GM19452 (cell line): ENCODE data around the gene ING4.

Experiments used
- ATAC-seq: cut with Tn5 transposase; IDR thresholded peaks from one replicate; pipeline ENCODE4 v1.9.1; 2021; ENCODE audit not compliant: unreplicated experiment

Gene ING4

GRCh38 chr12:6607751-6608591 is 54.9 kb downstream of the ING4 start:
- peak; percentile 43 for ATAC-seq

- no peak for ATAC-seq
Observed at GRCh38 chr12:6606331-6607131, 56.4 kb downstream of the ING4 start.

GRCh38 chr12:6605421-6606330 is 57.2 kb downstream of the ING4 start:
- no peak for ATAC-seq

DNA sequence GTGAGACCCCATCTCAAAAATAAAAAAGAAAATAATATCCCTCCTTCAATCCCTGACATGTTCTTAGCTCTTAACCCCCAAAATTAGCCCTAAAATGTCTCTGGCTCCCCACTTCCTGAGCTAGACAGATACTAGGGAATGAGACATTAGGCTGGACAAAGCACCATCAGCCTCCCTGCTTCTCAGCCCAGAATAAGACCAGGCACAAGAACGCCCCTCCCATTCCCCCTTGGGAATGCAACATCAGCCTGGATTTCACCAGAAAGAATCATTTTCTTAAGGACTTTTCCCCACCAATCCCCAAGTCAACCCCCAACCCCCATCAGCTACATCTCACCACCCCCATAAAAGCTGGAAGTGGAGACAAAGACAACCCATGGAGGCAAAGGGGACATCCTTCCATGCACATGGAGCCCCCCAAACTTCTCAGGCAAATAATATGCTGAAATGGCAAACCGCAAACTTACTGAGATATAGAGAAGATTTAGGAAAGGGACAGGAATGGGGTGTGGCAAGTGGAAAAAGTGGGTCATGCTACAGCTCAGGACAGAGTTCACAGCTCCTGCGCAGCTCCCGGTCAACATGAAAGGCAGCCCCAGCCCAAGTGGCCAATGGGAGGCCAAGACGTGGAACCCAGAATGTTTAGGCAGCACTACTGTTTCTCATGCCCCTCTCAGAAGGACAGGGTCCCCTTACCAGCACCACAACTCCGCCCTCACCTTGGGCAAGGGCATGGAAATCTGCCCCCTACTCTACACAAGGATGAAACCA is 58.5 kb downstream of the ING4 start:
- no peak for ATAC-seq

GRCh38 chr12:6603095-6603567 is 59.8 kb downstream of the ING4 start:
- no peak for ATAC-seq

DNA sequence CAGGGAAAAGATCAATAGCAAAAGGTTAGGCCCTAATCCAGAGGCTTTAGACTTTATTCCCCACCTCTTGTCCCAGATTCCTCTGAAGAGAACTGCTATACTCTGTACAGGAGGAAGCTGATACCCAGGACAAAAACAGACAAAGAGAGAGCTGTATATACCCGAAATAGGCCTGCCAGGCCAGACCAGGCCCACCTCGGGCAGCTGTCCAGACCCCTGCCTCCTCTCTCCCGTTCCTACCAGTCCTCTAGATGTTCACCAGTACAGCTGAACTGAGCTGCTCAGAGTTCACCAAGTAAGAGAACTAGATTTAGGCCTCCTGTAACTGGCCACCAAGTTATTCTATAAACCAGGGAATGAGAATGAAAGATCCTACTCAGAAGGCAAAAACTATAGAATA is 60.4 kb downstream of the ING4 start:
- no peak for ATAC-seq
